Prostate gland (tissue), 2 donors: ENCODE measurements around the gene SHF.
A peak's percentile ranks its signal among the peaks of the same experiment; 100 is the strongest.

Experiments used
- POLR2A ChIP-seq: fragments of 450-650 bp; IDR thresholded peaks from one replicate; pipeline ENCODE4 v1.6.1; 2016; ENCODE audit warnings: antibody characterized with exemption, mild to moderate bottlenecking
- POLR2AphosphoS5 ChIP-seq: sonication (generic); formaldehyde crosslinking; IDR thresholded peaks from one replicate; pipeline ENCODE4 v1.6.1; 2017; ENCODE audit warnings: antibody characterized with exemption
- TF ChIP-seq, protein P1 (sequence below), 4 experiments: fragments of 200-600 bp in 2 of 4; fragments of 450-650 bp in 2 of 4; sonication (generic) in 2 of 4; IDR thresholded peaks; 1 replicate in 3 of 4; 2 replicates in 1 of 4; pipeline ENCODE4 v1.5.1; 2016 to 2019; ENCODE audit warnings: antibody characterized with exemption in 4 of 4, mild to moderate bottlenecking in 2 of 4, moderate library complexity in 2 of 4

DNA sequence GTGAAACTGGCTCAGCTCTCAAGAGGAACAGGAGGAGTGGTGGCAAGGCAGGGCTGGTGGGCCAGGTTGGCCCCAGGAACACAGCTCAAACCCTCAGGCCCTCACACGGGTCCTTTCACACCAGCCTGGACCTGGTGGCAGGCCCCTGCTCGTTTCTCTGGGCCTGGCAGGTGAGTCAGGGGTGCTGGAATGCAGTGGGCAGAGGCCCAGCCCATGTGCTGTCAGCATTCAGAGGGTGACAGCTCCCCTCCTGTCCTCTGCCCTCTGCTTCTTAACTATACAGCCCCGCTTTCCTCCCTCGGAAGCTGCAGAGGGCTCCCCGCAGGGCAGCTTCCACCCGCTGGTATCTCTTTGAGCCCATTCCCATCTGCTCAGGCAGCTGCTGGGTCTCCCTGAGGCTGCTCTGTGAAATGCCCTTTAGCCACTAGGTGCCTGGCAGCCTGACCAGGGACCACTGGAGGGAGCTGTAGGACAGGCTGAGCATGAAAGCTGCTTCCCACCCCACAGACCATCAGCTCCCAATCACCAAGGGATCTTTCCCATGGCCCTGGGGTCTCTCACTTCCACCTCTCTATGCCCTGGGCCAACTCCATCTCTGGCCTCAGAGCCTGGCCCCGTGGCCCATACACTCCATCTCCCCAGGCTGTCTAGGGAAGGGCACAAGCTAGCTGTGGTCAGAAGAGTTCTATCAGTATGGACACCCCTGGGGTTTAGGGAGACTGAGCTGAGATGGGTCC, 24.8 kb downstream of the SHF start:
- TF ChIP-seq, protein P1, sequence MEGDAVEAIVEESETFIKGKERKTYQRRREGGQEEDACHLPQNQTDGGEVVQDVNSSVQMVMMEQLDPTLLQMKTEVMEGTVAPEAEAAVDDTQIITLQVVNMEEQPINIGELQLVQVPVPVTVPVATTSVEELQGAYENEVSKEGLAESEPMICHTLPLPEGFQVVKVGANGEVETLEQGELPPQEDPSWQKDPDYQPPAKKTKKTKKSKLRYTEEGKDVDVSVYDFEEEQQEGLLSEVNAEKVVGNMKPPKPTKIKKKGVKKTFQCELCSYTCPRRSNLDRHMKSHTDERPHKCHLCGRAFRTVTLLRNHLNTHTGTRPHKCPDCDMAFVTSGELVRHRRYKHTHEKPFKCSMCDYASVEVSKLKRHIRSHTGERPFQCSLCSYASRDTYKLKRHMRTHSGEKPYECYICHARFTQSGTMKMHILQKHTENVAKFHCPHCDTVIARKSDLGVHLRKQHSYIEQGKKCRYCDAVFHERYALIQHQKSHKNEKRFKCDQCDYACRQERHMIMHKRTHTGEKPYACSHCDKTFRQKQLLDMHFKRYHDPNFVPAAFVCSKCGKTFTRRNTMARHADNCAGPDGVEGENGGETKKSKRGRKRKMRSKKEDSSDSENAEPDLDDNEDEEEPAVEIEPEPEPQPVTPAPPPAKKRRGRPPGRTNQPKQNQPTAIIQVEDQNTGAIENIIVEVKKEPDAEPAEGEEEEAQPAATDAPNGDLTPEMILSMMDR (IDR thresholded peaks at IDR 0.05): peak; percentile 55 to 96 (median 78)
- peak; percentile 47 for TF ChIP-seq POLR2AphosphoS5
- TF ChIP-seq POLR2A: no peak
